Colonic mucosa (tissue), 4 donors: ENCODE measurements around the gene PUSL1. TPM values are rescaled to one million over a fixed set of nuclear protein-coding genes. Genes with fewer than 3 reads are reported as not detected.

Experiments used
- DNase-seq: peaks from one replicate; pipeline ENCODE4 v3.0.0-alpha.2; 2020
- H3K27ac ChIP-seq: fragments of 200-600 bp; one replicate; pipeline ENCODE4 v1.8.0; 2021
- H3K27me3 ChIP-seq: fragments of 200-600 bp; one replicate; pipeline ENCODE4 v1.8.0; 2021
- H3K36me3 ChIP-seq: fragments of 200-600 bp; one replicate; pipeline ENCODE4 v1.8.0; 2021
- H3K4me1 ChIP-seq: fragments of 200-600 bp; one replicate; pipeline ENCODE4 v1.8.0; 2021; ENCODE audit warnings: mild to moderate bottlenecking
- H3K4me3 ChIP-seq: fragments of 200-600 bp; one replicate; pipeline ENCODE4 v1.8.0; 2021
- H3K9ac ChIP-seq, 2 donors: one replicate each; pipeline ENCODE4 v1.7.0; 2013; ENCODE audit warnings: control low read depth in 2 of 2, low read depth in 2 of 2, low read length in 2 of 2
- H3K9me3 ChIP-seq: fragments of 200-600 bp; one replicate; pipeline ENCODE4 v1.8.0; 2021
- intact Hi-C: fragments of 100-400 bp; cut with DNase I; formaldehyde crosslinking; loops from one replicate; pipeline ENCODE4 v1.14.1; 2022
- total RNA-seq, 2 donors: library from RNA; stranded (reverse); fragmentation: NEBNext Ultra II Directional in 1 of 2; extraction: Animal tissue kit (Norgen Biotek cat#: 25700) in 1 of 2; gene quantifications; one replicate each; pipeline ENCODE4 v1.2.1, GENCODE V29; 2021
- TF ChIP-seq, protein P1 (sequence below): fragments of 200-600 bp; IDR thresholded peaks from one replicate; pipeline ENCODE4 v1.8.0; 2022; ENCODE audit warnings: antibody characterized with exemption, mild to moderate bottlenecking
- donor health status: healthy.
- donor health status: DM: no; HTN: no; CAD: no.
- donor health status: DM: no; HTN: no; CAD: no.

The PUSL1 gene
- total RNA-seq, 2 donors from 2014 or later = 14.3 to 35.8 TPM

DNA sequence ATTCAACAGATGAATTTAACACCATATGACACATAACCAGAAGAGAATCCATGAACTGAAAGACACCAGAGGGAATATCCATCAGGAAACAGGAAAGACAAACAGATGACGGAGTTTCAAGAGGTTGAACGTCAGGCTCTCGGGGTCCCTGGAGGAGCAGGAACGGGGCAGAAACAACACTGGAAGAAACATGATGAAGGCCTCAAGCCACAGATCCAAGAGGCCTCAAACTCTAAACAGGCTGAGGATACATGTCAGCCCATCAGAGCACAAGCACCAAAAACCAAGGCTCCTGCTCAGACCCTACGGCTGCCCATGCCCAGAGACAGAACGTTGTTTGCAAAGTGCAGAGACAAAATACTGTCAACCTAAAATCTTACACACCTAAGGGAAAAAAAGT lies 9.0 kb downstream of the PUSL1 start:
- H3K4me3 ChIP-seq = no peak overlapping the region
- H3K27me3 ChIP-seq = no peaks in the 10 kb centered on the region
- intact Hi-C loops = no loop called here
- TF ChIP-seq, protein P1, sequence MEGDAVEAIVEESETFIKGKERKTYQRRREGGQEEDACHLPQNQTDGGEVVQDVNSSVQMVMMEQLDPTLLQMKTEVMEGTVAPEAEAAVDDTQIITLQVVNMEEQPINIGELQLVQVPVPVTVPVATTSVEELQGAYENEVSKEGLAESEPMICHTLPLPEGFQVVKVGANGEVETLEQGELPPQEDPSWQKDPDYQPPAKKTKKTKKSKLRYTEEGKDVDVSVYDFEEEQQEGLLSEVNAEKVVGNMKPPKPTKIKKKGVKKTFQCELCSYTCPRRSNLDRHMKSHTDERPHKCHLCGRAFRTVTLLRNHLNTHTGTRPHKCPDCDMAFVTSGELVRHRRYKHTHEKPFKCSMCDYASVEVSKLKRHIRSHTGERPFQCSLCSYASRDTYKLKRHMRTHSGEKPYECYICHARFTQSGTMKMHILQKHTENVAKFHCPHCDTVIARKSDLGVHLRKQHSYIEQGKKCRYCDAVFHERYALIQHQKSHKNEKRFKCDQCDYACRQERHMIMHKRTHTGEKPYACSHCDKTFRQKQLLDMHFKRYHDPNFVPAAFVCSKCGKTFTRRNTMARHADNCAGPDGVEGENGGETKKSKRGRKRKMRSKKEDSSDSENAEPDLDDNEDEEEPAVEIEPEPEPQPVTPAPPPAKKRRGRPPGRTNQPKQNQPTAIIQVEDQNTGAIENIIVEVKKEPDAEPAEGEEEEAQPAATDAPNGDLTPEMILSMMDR = no peak
- no peak overlapping the region for H3K9ac ChIP-seq
- no peaks in the 10 kb centered on the region for H3K36me3 ChIP-seq
- H3K9me3 ChIP-seq = no peaks in the 10 kb centered on the region
- no peaks in the 10 kb centered on the region for H3K4me1 ChIP-seq
- H3K27ac ChIP-seq = peak overlapping the region; percentile 44
- DNase-seq = no peak

DNA sequence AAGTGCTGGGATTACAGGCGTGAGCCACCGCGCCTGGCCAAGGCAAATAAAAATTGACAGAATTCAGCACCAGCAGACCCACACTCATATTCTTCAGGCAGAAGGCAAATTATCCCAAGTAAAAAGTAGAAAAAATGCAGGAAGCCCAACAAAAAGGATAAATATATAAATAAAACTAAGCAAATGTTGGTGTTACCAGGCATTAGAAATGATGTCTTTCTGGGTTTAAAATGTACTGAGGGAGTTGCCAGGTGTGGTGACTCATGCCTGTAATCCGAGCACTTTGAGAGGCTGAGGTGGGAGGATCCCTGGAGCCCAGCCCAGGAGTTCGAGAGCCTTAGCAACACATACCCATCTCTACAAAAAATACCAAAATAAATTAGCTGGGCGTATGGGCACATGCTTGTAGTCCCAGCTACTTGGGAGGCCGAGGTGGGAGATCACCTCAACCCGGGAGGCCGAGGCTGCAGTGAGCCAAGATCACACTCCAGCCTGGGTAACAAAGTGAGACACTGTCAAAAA lies 9.8 kb downstream of the PUSL1 start:
- TF ChIP-seq, protein P1 = no peak
- no peak overlapping the region for H3K9ac ChIP-seq
- intact Hi-C loops = no loop called here
- DNase-seq = peak; percentile 77
- H3K27ac ChIP-seq = peak overlapping the region; percentile 44
- no peaks in the 10 kb centered on the region for H3K27me3 ChIP-seq
- H3K9me3 ChIP-seq = no peaks in the 10 kb centered on the region
- H3K36me3 ChIP-seq = no peaks in the 10 kb centered on the region
- no peak overlapping the region for H3K4me3 ChIP-seq
- H3K4me1 ChIP-seq = peaks cover 2% of the 10 kb centered on the region

GRCh38 chr1:1318777-1319645 lies 10.6 kb downstream of the PUSL1 start:
- intact Hi-C loops = no loop called here
- TF ChIP-seq, protein P1 = no peak
- Histone ChIP-seq H3K4me1 (peaks cover 5% of the 10 kb centered on the region), H3K9ac (no peak overlapping the region), H3K27me3 (no peaks in the 10 kb centered on the region), H3K36me3 (no peaks in the 10 kb centered on the region), H3K4me3 (no peak overlapping the region), H3K27ac (no peak overlapping the region), H3K9me3 (no peaks in the 10 kb centered on the region)
- no peak for DNase-seq

DNA sequence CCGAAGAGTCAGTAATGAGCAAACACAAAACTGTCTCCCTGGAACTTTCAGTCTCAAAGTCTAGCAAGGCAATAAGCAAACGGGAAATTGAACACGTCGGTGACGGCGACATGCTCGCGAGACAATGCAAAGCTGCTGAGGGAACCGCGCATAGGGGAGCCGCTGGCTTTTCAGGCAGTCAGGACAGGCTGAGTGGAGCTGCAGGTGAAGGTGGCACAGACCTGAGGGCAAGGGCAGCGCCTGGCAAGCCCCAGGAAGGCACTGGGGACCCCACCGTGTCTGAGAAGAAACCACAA lies 11.2 kb downstream of the PUSL1 start:
- peaks cover 5% of the 10 kb centered on the region for H3K4me1 ChIP-seq
- H3K9ac ChIP-seq = no peak overlapping the region
- H3K36me3 ChIP-seq = no peaks in the 10 kb centered on the region
- TF ChIP-seq, protein P1 = no peak
- H3K9me3 ChIP-seq = no peaks in the 10 kb centered on the region
- no peak overlapping the region for H3K4me3 ChIP-seq
- intact Hi-C loops = no loop called here
- no peaks in the 10 kb centered on the region for H3K27me3 ChIP-seq
- no peak for DNase-seq
- H3K27ac ChIP-seq = no peak overlapping the region

GRCh38 chr1:1320666-1321448 lies 12.5 kb downstream of the PUSL1 start:
- H3K4me1 ChIP-seq = peaks cover 10% of the 10 kb centered on the region
- no peak overlapping the region for H3K27ac ChIP-seq
- H3K27me3 ChIP-seq = no peaks in the 10 kb centered on the region
- no peaks in the 10 kb centered on the region for H3K9me3 ChIP-seq
- H3K36me3 ChIP-seq = no peaks in the 10 kb centered on the region
- DNase-seq = no peak
- TF ChIP-seq, protein P1 = no peak
- no peak overlapping the region for H3K4me3 ChIP-seq
- H3K9ac ChIP-seq = peak overlapping the region in 1 of 2 donors; percentile 43
- intact Hi-C loops = no loop called here
